SU-DHL-6 (cell line): ENCODE data around the gene KCNH8.

Source experiments
- CTCF ChIP-seq: fragments of 200-600 bp; sonication (generic); IDR thresholded peaks from one replicate; pipeline ENCODE4 v1.5.1; 2017; ENCODE audit warnings: antibody characterized with exemption, mild to moderate bottlenecking, low read length, moderate library complexity; ENCODE audit not compliant: insufficient read depth, poor library complexity, severe bottlenecking
- EZH2phosphoT487 ChIP-seq: fragments of 200-600 bp; sonication (generic), shearing (Covaris generic); conservative IDR thresholded peaks from 2 replicates; pipeline ENCODE4 v1.6.1; 2018; ENCODE audit warnings: mild to moderate bottlenecking, antibody characterized with exemption, low read length, moderate library complexity, mixed read lengths

GRCh38 chr3:19139863-19140262 lies 8.4 kb upstream of the KCNH8 start:
- TF ChIP-seq CTCF (no peak), EZH2phosphoT487 (no peak)
